HG03159 (cell line): ENCODE measurements around the gene PTPMT1.
"Not testable (repeated sequence)": the region's sequence is repeated elsewhere in the genome, so short reads cannot be mapped to it uniquely, and the experiment has no call there.

Experiments used
- ATAC-seq: cut with Tn5 transposase; IDR thresholded peaks from one replicate; pipeline ENCODE4 v1.9.1; 2021; ENCODE audit warnings: mild to moderate bottlenecking, moderate library complexity; ENCODE audit not compliant: unreplicated experiment

Gene PTPMT1

GRCh38 chr11:47545298-47545697 lies 20.1 kb upstream of the PTPMT1 start:
- ATAC-seq, result no peak

- not testable (repeated sequence) for ATAC-seq
Observed at GRCh38 chr11:47546274-47546673, 19.1 kb upstream of the PTPMT1 start.

DNA sequence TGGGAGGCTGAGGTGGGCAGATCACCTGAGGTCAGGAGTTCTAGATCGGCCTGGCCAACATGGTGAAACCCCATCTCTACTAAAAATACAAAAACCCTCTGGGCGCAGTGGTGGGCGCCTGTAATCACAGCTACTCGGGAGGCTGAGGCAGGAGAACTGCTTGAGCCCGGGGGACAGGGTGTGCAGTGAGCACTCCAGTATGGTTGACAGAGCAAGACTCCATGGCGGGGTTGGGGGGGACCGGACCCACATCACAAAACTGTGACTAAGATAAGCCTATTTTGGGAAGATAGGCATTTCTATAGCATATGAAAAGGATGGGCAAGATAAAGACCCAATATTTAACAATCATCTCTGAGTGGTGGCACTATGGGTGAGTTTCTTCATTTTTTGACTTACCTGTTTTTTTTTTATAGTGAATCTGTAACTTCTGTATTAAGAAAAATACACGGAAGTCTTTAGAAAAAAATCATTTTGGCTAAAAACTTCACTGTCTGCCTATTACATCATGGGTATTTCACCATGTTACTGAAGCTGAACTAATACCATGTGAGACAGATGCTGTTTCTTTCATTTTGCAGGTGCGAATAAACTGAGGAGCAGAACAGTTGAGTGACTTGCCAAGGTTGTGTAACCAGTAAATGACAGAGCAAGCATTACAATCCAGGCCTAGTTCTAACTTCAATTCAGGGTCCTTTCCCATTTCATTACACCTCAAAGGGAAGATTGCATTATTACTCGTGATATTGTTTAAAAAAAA lies 14.9 kb upstream of the PTPMT1 start:
- ATAC-seq, result no peak

- ATAC-seq, result no peak
Observed at GRCh38 chr11:47551086-47551485, 14.3 kb upstream of the PTPMT1 start.

- ATAC-seq, result peak; percentile 3
Observed at GRCh38 chr11:47552056-47552565, 13.3 kb upstream of the PTPMT1 start.

DNA sequence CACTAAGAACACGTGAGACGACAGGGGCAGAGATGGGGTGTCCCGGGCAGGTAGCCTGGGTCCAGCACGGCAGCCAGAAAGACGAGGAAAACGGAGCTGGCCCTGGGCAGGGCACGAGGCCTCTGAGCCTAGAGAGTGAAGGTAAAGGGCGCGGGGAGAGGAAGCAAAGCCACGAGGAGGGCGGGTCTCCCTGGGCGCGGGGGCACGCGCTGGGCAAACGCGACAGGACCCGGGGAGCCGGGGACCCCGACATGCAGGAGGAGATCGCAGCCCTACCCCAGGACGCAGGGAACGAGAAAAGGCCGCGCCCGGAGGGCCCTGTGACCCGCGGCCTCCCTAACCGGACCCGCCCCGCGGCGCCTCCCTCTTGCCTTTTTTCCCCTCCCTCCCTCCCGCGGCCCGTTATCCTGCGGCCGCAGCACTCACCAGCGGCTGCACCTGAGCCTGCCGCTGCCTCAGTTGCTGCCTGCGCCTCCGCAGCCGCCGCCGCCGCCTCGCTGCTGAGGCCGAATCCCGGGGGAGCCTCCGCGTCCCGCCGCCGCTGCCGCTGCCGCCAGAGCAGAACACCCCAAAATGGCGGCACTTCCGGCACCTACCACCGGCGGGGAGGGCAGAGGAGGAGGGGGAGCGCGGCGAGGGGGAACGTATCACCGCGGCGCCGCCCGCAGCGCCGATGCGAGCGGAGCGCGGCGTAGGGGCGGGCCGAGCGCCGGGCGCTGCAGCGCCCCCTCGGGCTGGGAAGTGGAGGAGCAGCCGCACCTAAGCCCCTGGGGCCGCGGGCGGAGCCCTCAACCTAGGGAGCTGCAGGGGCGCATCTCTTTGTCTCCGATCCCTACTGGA lies 12.6 kb upstream of the PTPMT1 start, which contains the start of gene CELF1:
CELF1 (minus strand) TSS at position 567 of the 840 bp plus-strand sequence. CDS start 53,609 bp downstream, outside the sequence.
- peak; percentile 87 for ATAC-seq

GRCh38 chr11:47553406-47553743 lies 12.0 kb upstream of the PTPMT1 start:
- peak; percentile 29 for ATAC-seq

- not testable (repeated sequence) for ATAC-seq
Observed at GRCh38 chr11:47557004-47557403, 8.4 kb upstream of the PTPMT1 start.

DNA sequence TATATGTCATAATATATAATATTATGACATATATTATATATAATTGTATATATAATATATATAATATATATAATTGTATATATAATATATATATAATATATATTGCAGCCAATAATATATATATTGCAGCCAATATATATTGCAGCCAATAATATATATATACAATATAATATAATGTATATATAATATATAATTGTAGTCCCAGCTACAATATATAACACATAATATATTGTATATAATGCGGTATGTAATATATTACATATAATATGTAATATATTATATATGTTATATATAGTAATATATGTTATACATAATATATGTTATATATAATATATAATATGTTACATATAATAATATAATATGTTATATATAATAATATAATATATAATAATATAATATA lies 6.7 kb upstream of the PTPMT1 start:
- ATAC-seq, result no peak

DNA sequence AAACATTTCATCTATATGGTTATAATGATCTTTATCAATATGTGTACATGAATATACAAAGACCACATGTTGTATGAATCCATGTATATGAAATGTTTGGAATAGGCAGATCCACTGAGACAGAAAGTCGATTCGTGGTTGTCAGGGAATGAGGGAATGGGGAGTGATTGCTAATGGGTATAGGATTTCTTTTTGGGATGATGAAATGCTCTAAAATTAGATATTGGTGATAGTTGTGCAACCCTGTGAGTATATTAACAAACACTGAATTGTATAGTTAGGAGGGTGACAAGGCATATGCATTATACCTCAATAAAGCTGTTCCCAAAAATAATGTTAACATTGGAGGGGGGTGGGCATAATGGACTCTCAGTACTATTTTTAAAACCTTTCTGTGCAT lies 5.0 kb upstream of the PTPMT1 start:
- ATAC-seq, result no peak

DNA sequence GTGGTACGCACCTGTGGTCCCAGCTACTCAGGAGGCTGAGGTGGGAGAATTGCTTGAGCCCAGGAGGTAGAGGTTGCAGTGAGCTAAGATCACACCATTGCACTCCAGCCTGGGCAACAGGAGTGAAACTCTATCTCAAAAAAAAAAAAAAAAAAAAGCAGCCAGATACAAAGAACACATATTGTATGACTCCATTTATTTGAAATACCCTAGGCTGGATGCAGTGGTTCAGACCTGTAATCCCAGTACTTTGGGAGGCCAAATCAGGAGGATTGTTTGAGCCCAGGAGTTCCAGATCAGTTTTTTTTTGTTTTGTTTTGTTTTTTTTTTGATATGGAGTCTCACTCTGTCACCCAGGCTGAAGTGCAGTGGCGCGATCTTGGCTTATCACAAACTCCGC lies 3.0 kb upstream of the PTPMT1 start:
- not testable (repeated sequence) for ATAC-seq

DNA sequence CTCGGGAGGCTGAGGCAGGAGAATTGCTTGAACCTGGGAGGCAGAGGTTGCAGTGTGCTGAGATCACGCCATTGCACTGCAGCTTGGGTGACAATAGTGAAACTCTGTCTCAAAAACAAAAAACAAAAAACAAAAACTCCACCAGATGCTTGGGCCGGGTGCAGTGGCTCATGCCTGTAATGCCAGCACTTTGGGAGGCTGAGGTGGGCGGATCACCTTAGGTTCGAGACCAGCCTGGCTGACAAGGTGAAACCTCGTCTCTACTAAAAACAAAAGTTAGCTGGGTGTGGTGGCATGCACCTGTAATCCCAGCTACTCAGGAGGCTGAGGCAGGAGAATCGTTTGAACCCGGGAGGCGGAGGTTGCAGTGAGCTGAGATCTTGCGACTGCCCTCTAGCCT lies 1.0 kb upstream of the PTPMT1 start:
- not testable (repeated sequence) for ATAC-seq

GRCh38 chr11:47564933-47565339 lies 463 bp upstream of the PTPMT1 start:
- no peak for ATAC-seq

GRCh38 chr11:47566149-47566698 lies 825 bp downstream of the PTPMT1 start:
- no peak for ATAC-seq

DNA sequence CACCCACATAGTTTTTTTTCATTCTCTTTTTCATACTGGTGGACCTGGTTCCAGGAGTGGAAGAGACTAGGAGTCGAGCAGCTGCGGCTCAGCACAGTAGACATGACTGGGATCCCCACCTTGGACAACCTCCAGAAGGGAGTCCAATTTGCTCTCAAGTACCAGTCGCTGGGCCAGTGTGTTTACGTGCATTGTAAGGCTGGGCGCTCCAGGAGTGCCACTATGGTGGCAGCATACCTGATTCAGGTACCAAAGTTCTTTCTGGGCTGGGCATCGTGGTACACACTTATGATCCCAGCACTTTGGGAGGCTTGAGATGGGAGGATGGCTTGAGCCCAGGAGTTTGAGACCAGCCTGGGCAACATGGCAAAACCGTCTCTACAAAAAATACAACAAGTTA lies 4.2 kb downstream of the PTPMT1 start:
- ATAC-seq, result no peak

GRCh38 chr11:47570651-47571356 lies 5.4 kb downstream of the PTPMT1 start:
- ATAC-seq, result no peak

- ATAC-seq, result no peak
Observed at GRCh38 chr11:47571357-47571729, 5.9 kb downstream of the PTPMT1 start.

DNA sequence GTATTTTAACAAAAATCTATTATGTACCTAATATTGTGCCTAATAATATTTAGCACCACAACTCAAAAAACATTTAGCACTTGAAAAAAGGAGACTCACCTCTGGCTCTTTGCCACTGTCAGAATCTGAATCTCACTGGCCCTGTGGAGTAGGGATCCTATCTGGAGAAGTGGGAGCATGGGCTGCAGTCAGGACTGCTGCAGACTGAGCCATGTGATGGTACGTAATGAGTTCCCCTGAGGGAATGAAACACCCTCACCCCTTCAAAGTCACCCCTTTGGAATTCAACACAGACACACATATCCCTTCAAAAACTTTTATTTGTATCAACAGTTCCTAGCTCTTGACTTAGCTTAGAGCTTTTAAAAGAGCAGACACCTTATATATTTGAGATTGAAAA lies 6.5 kb downstream of the PTPMT1 start:
- ATAC-seq, result no peak

DNA sequence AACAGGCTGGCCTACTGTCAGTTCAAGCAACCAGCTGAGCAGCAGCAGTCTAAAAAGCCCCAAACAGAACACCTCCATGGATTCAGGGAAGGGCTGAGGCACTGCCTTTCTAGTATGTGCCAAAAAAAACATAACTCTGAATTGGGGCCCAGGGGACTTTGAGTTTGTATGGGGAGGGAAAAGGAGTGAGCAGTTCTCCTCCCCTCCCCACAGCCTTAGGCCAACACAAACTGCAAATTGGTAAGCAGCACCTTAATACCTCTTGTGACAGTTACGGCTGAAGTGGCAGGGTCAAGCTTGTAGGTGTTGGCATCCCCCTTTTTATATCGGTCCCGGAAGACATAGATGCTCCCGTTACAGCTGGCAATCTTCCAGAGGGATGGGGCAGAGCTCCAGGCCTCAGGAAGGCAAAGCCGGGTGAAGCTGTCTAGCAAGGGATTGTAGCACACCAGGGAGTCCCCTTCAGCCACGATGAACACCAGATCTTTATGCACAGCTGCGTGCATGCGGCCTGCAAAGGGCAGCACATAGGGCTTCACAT lies 7.4 kb downstream of the PTPMT1 start:
- ATAC-seq, result no peak

GRCh38 chr11:47573321-47573720 lies 7.9 kb downstream of the PTPMT1 start:
- ATAC-seq, result no peak
